ENCODE data around the gene IL1F10. TPM values are rescaled to one million over a fixed set of nuclear protein-coding genes. Genes with fewer than 3 reads are reported as not detected.

The IL1F10 gene
- total RNA-seq, 1 experiment from 2014 or later: not detected

GRCh38 chr2:113061241-113061640 is 6.5 kb upstream of the IL1F10 start:
- no peak overlapping the region for H2BK120ac ChIP-seq (ENCODE audit: low read depth, low read length, poor library complexity, severe bottlenecking)
- H4K8ac ChIP-seq (replicated peaks; ENCODE audit: insufficient read length, low read depth, low read length): no peak overlapping the region
- H4K5ac ChIP-seq (ENCODE audit: insufficient read length, low read depth, low read length): no peak overlapping the region
- H2AFZ ChIP-seq (ENCODE audit: low read length): no peak overlapping the region
- H3K4me1 ChIP-seq (ENCODE audit: insufficient read depth, low read length): no peaks in the 10 kb centered on the region
- no peak overlapping the region for H3K27ac Mint-ChIP-seq
- peaks cover 0 to 2% (median 0%) of the 10 kb centered on the region in 3 experiments; a peak in 2 of 7 replicates for H3K36me3 Mint-ChIP-seq (ENCODE audit: insufficient read depth in 1 of 3, low read depth in 3 of 3)
- H3K27me3 Mint-ChIP-seq (ENCODE audit: low read depth): peaks cover 83% of the 10 kb centered on the region
- no peaks in the 10 kb centered on the region for H4K20me1 ChIP-seq (ENCODE audit: control insufficient read depth, insufficient read depth, insufficient read length)
- no peak overlapping the region for H2AK5ac ChIP-seq (ENCODE audit: insufficient read length, low read length)
- no peak overlapping the region for H3T11ph ChIP-seq (ENCODE audit: low read length)
- no peak overlapping the region for H2BK5ac ChIP-seq (ENCODE audit: insufficient read length, low read length)
- no peak overlapping the region for H2BK20ac ChIP-seq (ENCODE audit: low read depth, low read length, poor library complexity, severe bottlenecking)
- no peak overlapping the region for H4K91ac ChIP-seq (ENCODE audit: insufficient read length, low read depth, low read length)
- H3K18ac ChIP-seq (ENCODE audit: insufficient read length, low read depth, low read length): no peak overlapping the region
- no peaks in the 10 kb centered on the region for H3K79me1 ChIP-seq (ENCODE audit: insufficient read depth, low read depth, low read length, poor library complexity, severe bottlenecking)
- no peaks in the 10 kb centered on the region for H3K23me2 ChIP-seq (ENCODE audit: insufficient read length, low read depth, low read length, poor library complexity, severe bottlenecking)
- H3K9ac ChIP-seq (ENCODE audit: extremely low read depth, insufficient read length, low read length): no peak overlapping the region
- H3K4me2 ChIP-seq (ENCODE audit: insufficient read depth, insufficient read length, low read length): no peak overlapping the region
- no peak overlapping the region for H3K56ac ChIP-seq (ENCODE audit: insufficient read length, low read depth, low read length)
- H3K4me3 Mint-ChIP-seq: no peak overlapping the region
- DNase-seq: no peak
- H3K23ac ChIP-seq (ENCODE audit: insufficient read length, low read depth, low read length): no peak overlapping the region
- H3K9me3 Mint-ChIP-seq: peaks cover 13 to 41% of the 10 kb centered on the region in 2 experiments
- H3K27me3 ChIP-seq (ENCODE audit: insufficient read depth, low read length): peaks cover 2% of the 10 kb centered on the region; the same call in 1 of the 2 replicates
- H2BK15ac ChIP-seq (ENCODE audit: low read depth, low read length): no peak overlapping the region
- H3K4me1 Mint-ChIP-seq: no peaks in the 10 kb centered on the region
- no peak overlapping the region for H2BK12ac ChIP-seq (ENCODE audit: insufficient read length, low read depth, low read length)
- no peak for TF ChIP-seq CTCF (conservative IDR thresholded peaks at IDR 0.05)
- H3K27ac ChIP-seq (ENCODE audit: insufficient read length, low read depth, low read length): no peak overlapping the region
- no peak overlapping the region for H3K4ac ChIP-seq (ENCODE audit: low read depth, low read length)
- peaks cover under 1% of the 10 kb centered on the region for H3K9me3 ChIP-seq (ENCODE audit: control insufficient read depth, low read depth, low read length)
- no peaks in the 10 kb centered on the region for H3K79me2 ChIP-seq (ENCODE audit: insufficient read depth, low read length)
- H3K14ac ChIP-seq (ENCODE audit: insufficient read depth, low read length): no peak overlapping the region
- no CpG with 5 or more reads among the region's 2 CpGs for WGBS (ENCODE audit: extremely low coverage, insufficient read length, low lambda C conversion rate)
